ENCODE results near the gene MMS22L.
"Not testable (repeated sequence)": the region's sequence is repeated elsewhere in the genome, so short reads cannot be mapped to it uniquely, and the experiment has no call there.

Gene MMS22L

GRCh38 chr6:97218912-97219311, 64.1 kb downstream of the MMS22L start:
- no peak for DNase-seq

DNA sequence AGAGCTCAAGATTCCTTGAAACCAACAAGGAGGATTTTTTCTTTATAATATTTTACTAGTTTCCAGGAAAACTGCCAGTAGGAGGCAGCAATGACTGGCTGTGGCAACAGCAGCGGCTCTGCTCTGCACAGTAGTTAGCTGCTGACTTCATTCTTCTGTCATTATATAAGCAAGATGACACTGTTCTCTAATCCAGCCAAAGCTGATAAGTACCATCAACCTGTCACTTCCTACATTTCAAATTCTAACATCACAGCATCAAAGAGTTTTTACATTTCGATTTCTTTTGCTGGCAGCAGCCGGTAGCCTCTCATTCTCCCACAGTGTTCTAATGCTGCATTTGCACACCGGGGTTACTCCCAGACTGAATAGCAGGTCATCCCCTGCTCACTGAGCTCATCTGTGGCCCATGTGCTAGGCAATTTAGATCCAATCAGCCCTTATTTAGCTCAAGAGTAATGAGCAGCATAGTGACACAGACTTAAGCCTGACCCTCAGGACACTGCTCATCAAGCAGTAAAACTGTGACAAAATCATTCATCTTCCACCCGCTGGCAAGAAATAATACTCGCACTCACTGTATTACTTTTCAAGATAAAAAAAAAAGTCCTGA, 67.8 kb downstream of the MMS22L start:
- DNase-seq: no peak

- no peak for DNase-seq
Observed at GRCh38 chr6:97214671-97215070, 68.3 kb downstream of the MMS22L start.

DNA sequence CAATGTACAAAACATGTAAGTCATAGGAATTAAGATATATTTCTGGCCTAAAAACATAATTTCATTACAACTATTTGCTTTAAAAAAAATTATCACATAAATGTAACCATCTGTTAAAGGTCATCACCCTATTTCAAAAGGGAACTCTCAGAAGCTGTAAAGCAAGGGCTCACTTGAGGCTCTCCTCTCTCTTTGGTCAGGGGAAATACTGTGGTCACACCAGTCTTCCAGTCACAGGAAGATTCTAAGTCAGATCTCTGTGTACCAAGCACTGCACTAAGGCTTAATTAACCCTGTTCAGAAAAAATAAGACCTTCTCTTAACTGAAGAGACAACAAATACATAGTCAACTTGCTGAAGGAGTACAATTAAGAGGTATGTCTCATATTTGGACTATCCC, 75.6 kb downstream of the MMS22L start:
- DNase-seq: no peak

GRCh38 chr6:97205966-97206365, 77.0 kb downstream of the MMS22L start:
- no peak for DNase-seq

- peak; percentile 30 for DNase-seq
Observed at GRCh38 chr6:97203343-97203742, 79.7 kb downstream of the MMS22L start.

DNA sequence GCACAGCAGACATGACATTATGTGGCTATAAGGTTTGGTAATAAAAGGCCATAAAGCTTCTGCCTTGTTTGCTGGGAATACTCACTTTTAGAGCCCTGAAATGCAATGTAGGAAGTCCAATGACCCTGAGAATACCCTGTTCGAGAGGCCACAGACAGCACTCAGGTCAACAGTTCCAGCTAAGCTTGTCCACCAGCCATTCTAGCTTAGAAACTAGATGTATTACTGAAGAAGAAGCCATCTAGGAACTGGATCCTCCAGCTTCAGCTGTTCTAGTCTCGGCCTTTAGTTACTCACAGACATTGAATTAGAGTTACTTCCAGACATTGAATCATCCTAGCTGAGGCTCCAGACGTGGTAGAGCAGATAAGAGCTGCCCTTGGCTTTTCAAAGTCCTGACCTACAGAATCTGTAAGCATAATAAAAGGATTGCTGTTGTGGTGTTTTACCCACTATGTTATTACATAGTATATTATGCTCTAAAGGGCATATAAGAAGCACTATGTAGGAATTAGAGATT, 84.9 kb downstream of the MMS22L start:
- no peak for DNase-seq

GRCh38 chr6:97195117-97195516, 87.9 kb downstream of the MMS22L start:
- peak; percentile 8 for DNase-seq

DNA sequence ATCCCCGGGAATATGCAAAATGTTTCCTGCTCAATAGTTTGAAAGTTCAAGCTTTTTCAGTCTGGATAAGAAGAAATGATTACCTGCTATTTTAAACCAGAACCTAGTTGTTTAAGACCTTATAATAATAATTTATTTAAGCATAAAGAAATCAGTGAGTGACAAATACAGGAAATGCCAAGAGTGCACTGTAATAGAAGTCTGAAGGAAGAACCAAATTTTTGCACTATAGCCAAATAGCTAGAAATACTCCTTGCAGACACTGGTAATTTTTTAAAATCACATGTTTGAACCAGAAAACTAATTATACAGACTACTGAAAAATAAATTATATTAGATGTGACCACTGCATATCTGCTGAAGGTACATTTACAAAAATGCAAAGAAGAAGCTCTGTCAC, 93.2 kb downstream of the MMS22L start:
- no peak for DNase-seq

GRCh38 chr6:97187951-97188350, 95.1 kb downstream of the MMS22L start:
- no peak for DNase-seq

GRCh38 chr6:97186416-97186999, 96.5 kb downstream of the MMS22L start:
- peak; percentile 63 for DNase-seq

DNA sequence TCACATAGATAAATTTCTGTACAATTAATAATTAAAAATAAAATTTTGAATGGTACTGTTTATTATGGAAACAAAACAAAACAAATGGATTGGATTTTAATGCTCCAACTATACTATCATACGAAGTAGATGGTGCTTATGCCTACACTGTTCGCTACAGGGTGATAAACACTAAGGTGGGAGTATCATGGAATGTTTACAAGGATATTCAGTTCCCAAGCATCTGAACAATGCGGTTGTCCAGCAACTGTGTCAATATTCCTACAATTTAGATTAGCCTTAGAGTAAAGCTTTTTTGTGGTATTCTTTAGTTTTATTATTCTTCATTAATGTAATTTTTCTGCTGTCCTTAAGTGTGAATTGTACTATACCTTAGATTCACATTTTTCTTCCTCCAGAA, 105.1 kb downstream of the MMS22L start:
- DNase-seq: no peak

DNA sequence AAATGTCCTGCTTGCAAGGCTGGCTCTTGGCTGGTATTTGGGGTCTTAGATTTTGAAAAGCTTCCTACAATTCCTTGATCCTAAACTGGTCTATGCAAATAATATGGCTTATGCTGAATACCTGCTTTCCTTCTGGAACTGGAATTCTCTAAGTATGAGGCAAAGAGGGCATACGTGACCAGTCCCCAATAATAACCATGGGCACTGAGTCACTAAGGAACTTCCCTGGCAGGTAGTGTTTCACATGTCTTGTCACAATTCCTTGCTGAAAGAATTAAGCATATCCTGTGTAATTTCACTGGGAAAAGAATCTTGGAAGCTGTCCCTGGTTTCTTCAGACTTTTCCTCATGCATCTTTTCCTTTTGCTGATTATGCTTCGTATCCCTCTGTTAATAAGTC, 106.5 kb downstream of the MMS22L start:
- DNase-seq: no peak

GRCh38 chr6:97175806-97176205, 107.2 kb downstream of the MMS22L start:
- DNase-seq: no peak

DNA sequence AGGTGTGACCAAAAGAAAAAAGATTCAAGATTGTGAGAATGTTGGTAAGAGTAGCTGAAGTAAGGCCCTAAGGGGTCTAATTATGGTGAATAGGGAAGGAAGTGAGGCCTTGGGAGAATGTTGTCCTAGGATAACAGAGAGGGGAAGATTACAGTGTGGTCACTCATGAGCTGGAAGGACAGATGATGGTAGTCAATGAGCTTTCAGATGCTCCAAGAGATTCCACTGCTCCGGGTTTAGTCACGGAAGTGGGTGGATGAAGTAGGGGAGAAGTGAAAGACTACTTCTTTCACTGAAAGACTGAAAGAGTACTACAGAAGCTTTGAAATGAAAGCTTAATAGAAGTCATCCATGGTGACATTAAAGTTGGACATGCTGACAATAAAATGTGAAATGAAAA, 108.5 kb downstream of the MMS22L start:
- DNase-seq: no peak

GRCh38 chr6:97160280-97160679, 122.7 kb downstream of the MMS22L start:
- no peak for DNase-seq

DNA sequence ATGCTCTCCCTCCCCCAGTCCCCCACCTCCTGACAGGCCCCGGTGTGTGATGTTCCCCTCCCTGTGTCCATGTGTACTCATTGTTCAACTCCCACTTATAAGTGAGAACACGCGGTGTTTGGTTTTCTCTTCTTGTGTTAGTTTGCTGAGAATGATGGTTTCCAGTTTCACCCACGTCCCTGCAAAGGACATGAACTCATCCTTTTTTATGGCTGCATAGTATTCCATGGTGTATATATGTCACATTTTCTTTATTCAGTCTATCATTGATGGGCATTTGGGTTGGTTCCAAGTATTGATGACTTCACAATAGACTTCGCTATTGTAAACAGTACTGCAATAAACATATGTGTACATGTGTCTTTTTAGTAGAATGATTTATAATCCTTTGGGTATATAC, 127.6 kb downstream of the MMS22L start:
- not testable (repeated sequence) for DNase-seq

- no peak for DNase-seq
Observed at GRCh38 chr6:97154015-97154414, 129.0 kb downstream of the MMS22L start.

- no peak for DNase-seq
Observed at GRCh38 chr6:97151601-97152000, 131.4 kb downstream of the MMS22L start.

GRCh38 chr6:97150932-97151331, 132.1 kb downstream of the MMS22L start:
- no peak for DNase-seq

- no peak for DNase-seq
Observed at GRCh38 chr6:97147421-97147820, 135.6 kb downstream of the MMS22L start.

- no peak for DNase-seq
Observed at GRCh38 chr6:97145691-97146090, 137.3 kb downstream of the MMS22L start.

DNA sequence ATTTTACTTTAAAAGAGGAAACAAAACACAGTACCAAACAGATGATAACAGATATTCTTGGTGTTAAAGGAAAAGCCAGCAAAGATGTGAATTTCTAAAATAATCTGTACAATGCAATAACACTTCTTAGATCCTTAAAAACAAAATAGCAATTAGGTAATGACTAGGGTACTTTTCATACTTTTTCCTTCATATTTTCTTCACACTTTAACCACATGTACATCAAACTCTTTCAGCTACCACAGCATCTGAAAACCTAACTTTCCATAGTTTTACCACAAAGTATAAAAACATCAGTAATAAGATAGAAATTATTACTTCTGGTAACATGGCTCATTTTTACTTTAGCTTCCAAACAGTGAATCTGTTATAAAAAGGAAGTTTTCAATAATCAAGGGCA, 141.3 kb downstream of the MMS22L start:
- DNase-seq: no peak

DNA sequence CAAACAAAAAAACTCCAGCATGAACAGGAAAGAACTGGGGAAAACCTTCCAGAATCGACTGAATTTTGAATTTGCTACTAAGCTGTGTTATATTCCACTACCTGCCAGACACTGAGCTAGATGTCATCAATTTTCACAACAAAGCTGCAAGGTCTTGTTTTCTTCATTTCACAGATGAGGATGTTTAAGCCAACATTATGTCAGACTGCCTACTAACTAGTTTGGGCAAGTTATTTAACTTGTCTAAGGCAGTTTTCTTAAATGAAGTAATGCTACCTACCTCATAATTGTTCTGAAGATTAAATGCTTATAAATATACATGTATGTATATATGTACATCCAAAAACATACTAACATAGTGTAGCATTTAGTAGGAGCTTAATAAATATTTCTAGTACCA, 144.4 kb downstream of the MMS22L start:
- DNase-seq: no peak
